Uterus (tissue), 4 donors: ENCODE measurements around the gene ACAP1. TPM values are rescaled to one million over a fixed set of nuclear protein-coding genes. Genes with fewer than 3 reads are reported as not detected.

Experiments used
- DNase-seq, 2 donors: peaks; one replicate each; pipeline ENCODE4 v3.0.0-alpha.2; 2019 to 2020
- H3K27ac ChIP-seq, 2 donors: fragments of 200-600 bp; sonication (generic); 1 replicate in 1 of 2; 2 replicates in 1 of 2; pipeline ENCODE4 v1.5.1; 2016 to 2018
- H3K27me3 ChIP-seq, 2 donors: fragments of 200-600 bp; sonication (generic); one replicate each; pipeline ENCODE4 v1.5.1; 2018 to 2019; ENCODE audit warnings: control low read depth in 1 of 2
- H3K36me3 ChIP-seq, 2 donors: fragments of 200-600 bp; sonication (generic); one replicate each; pipeline ENCODE4 v1.5.1; 2019; ENCODE audit warnings: control low read depth in 1 of 2
- H3K4me1 ChIP-seq, 2 donors: fragments of 200-600 bp; sonication (generic); one replicate each; pipeline ENCODE4 v1.5.1; 2018 to 2019; ENCODE audit warnings: control low read depth in 1 of 2
- H3K4me3 ChIP-seq, 2 donors: fragments of 200-600 bp; sonication (generic); 1 replicate in 1 of 2; 2 replicates in 1 of 2; pipeline ENCODE4 v1.5.1; 2018 to 2019; ENCODE audit warnings: mild to moderate bottlenecking in 1 of 2
- H3K9me3 ChIP-seq, 2 donors: fragments of 200-600 bp; sonication (generic); one replicate each; pipeline ENCODE4 v1.5.1; 2019; ENCODE audit warnings: control low read depth in 1 of 2
- POLR2A ChIP-seq, 2 donors: fragments of 450-650 bp; IDR thresholded peaks; one replicate each; pipeline ENCODE4 v1.6.1; 2016; ENCODE audit warnings: antibody characterized with exemption in 2 of 2, mild to moderate bottlenecking in 1 of 2, moderate library complexity in 1 of 2
- intact Hi-C: fragments of 100-400 bp; cut with DNase I; formaldehyde crosslinking; loops from one replicate; pipeline ENCODE4 v1.15.1; 2023; ENCODE audit warnings: low total_unique reads
- total RNA-seq, 4 donors: library from RNA; depleted of rRNA in 3 of 4; stranded (reverse); fragments of >200 nt in 3 of 4; gene quantifications; one replicate each; pipeline versions ENCODE4 v1.1.0 to v1.2.4, GENCODE V29; 2014 to 2023
- TF ChIP-seq, protein P1 (sequence below), 4 experiments: fragments of 200-600 bp in 2 of 4; fragments of 450-650 bp in 2 of 4; sonication (generic) in 2 of 4; IDR thresholded peaks; one replicate each; pipeline ENCODE4 v1.5.1; 2016 to 2019; ENCODE audit warnings: antibody characterized with exemption in 4 of 4, mild to moderate bottlenecking in 2 of 4, moderate library complexity in 1 of 4
- donor health status: DM: yes; HTN: yes; CAD: no.

The ACAP1 gene
- total RNA-seq, 4 donors from 2014 or later: 0.29 to 11.2 (median 1.7) TPM

DNA sequence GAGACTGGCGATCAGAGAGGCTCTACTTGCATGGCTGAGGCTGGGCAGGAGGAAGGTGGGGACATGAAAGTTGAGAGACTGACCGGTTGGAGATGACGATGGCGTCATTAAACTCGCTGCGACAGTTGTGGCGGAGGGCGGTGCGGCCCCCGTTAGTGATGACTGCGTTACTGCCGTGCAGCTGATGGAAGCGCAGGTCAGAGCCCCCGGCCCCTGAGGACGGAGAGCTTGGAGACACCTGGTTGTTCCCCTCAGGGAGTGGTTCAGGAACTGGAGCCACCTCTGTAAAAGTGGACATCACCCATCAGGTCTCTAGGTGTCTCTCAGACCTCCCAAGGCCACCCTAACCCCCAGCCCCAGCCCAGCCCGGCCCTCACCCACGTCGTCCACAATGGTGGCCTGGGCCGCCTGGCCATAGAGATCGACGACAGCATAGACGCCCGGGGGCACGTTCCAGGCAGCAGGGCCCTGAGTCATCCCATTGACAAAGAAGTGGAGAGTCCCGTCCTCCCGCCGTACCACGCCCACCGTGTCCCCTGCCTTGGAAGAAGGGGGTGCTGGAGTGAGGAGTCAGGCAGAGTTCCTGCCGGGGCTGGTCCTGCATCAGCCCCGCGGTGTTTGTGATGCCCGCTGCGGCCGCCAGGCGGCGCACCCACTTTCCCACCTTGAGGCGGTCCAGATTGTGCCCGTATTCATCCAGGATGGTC lies 12.4 kb upstream of the ACAP1 start:
- H3K36me3 ChIP-seq: no peaks in the 10 kb centered on the region
- DNase-seq: peak in 1 of 2 donors; percentile 58
- no peak overlapping the region for H3K4me3 ChIP-seq
- no peak for TF ChIP-seq POLR2A (IDR thresholded peaks at IDR 0.05)
- TF ChIP-seq, protein P1, sequence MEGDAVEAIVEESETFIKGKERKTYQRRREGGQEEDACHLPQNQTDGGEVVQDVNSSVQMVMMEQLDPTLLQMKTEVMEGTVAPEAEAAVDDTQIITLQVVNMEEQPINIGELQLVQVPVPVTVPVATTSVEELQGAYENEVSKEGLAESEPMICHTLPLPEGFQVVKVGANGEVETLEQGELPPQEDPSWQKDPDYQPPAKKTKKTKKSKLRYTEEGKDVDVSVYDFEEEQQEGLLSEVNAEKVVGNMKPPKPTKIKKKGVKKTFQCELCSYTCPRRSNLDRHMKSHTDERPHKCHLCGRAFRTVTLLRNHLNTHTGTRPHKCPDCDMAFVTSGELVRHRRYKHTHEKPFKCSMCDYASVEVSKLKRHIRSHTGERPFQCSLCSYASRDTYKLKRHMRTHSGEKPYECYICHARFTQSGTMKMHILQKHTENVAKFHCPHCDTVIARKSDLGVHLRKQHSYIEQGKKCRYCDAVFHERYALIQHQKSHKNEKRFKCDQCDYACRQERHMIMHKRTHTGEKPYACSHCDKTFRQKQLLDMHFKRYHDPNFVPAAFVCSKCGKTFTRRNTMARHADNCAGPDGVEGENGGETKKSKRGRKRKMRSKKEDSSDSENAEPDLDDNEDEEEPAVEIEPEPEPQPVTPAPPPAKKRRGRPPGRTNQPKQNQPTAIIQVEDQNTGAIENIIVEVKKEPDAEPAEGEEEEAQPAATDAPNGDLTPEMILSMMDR (IDR thresholded peaks at IDR 0.05): peak; percentile 56 to 75 (median 66)
- H3K9me3 ChIP-seq: no peaks in the 10 kb centered on the region
- no peaks in the 10 kb centered on the region for H3K4me1 ChIP-seq
- intact Hi-C loops: no loop called here
- H3K27me3 ChIP-seq: no peaks in the 10 kb centered on the region
- no peak overlapping the region for H3K27ac ChIP-seq

DNA sequence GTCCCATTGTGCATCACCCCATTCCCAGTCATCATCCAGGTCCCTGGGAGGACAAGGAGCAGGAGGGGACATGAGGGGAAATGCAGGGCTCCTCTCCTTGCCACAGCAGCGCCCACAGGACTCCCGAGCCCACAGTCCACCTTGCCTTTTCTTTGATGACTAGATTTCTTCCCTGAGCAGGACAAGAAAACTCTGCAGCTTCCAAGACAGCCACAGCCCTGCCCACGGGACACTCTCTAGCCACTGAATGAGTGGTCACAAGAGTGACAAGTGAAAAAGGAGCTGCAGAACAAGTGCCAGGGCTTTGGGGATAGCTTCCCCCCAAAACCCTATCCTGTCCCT lies 11.9 kb upstream of the ACAP1 start:
- H3K36me3 ChIP-seq: no peaks in the 10 kb centered on the region
- H3K27me3 ChIP-seq: no peaks in the 10 kb centered on the region
- H3K9me3 ChIP-seq: no peaks in the 10 kb centered on the region
- H3K4me1 ChIP-seq: no peaks in the 10 kb centered on the region
- TF ChIP-seq, protein P1 (IDR thresholded peaks at IDR 0.05): no peak
- no peak overlapping the region for H3K27ac ChIP-seq
- no peak overlapping the region for H3K4me3 ChIP-seq
- intact Hi-C loops: no loop called here
- DNase-seq: no peak

DNA sequence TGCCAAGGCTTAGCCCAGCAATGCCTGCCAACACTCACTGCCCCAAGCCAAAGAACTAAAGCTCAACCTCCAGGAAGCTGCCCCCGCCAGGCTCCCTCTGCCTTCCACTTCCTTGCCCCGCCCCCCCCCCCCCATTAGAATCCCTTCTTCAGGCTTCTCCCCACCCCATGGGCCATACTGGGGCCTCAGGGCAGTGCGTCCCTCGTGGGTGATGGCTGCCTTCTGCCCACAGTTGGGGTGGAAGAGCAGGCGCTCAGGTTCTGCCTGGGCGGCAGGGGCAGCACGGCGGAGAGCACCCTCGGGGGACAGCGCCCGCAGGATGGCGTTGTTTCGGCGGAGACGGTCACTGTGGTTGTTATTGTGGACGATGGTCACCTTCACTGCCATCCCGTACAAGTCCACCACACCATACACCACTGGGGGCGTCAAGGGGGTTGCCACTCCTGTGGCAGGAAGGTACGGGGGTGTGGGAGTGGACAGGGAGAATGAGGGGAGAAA lies 11.2 kb upstream of the ACAP1 start:
- intact Hi-C loops: no loop called here
- H3K27me3 ChIP-seq: no peaks in the 10 kb centered on the region
- no peaks in the 10 kb centered on the region for H3K36me3 ChIP-seq
- TF ChIP-seq, protein P1 (IDR thresholded peaks at IDR 0.05): no peak
- TF ChIP-seq POLR2A (IDR thresholded peaks at IDR 0.05): no peak
- DNase-seq: no peak
- H3K9me3 ChIP-seq: no peaks in the 10 kb centered on the region
- no peaks in the 10 kb centered on the region for H3K4me1 ChIP-seq
- no peak overlapping the region for H3K4me3 ChIP-seq
- H3K27ac ChIP-seq: no peak overlapping the region

DNA sequence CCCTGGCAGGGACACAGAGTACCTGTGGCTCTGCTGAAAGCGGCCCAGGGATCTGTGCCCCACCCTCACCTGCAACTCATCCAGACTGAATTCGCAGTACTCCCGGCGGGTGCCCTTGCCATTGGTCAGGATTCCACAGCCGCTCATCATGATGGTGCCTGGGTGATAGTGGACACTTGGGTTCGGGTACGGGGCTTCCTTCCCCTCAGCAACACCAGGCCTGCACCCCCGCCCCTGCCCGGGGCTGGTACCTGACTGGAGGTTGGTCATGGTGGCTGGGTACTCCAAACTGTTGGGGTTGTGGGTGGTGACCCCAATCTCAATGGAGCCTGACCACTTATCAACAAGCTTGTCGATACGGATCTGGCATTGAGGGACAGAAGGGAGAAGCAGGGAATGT lies 10.1 kb upstream of the ACAP1 start:
- H3K9me3 ChIP-seq: no peaks in the 10 kb centered on the region
- no peak overlapping the region for H3K27ac ChIP-seq
- no peaks in the 10 kb centered on the region for H3K36me3 ChIP-seq
- H3K4me1 ChIP-seq: no peaks in the 10 kb centered on the region
- intact Hi-C loops: no loop called here
- TF ChIP-seq POLR2A (IDR thresholded peaks at IDR 0.05): no peak
- TF ChIP-seq, protein P1 (IDR thresholded peaks at IDR 0.05): no peak
- H3K4me3 ChIP-seq: no peak overlapping the region
- no peak for DNase-seq
- H3K27me3 ChIP-seq: no peaks in the 10 kb centered on the region

DNA sequence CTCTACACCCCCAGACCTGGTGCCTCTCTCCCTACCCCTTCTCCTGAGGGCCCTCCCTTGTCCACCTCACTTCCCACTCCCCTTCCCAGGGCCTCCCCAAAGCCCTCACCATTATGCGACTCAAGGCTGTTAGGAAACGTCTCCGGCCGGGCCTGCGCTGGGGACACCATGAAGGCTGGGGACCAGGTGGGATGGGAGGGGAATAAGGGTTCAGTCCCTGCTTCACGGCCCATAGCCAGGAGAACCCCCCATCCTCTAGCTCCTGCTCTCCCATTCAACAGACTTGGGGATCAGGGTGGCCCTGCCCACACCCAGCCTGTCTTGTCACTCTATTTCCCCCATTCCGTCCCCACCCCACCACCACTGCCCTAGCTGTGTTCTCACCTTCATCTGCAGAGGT lies 9.3 kb upstream of the ACAP1 start:
- TF ChIP-seq, protein P1 (IDR thresholded peaks at IDR 0.05): no peak
- no peak for TF ChIP-seq POLR2A (IDR thresholded peaks at IDR 0.05)
- intact Hi-C loops: no loop called here

More for the DNA sequence above, 9.3 kb upstream of the ACAP1 start:
- H3K27me3 ChIP-seq: no peaks in the 10 kb centered on the region
- no peaks in the 10 kb centered on the region for H3K9me3 ChIP-seq
- H3K36me3 ChIP-seq: no peaks in the 10 kb centered on the region
- H3K4me1 ChIP-seq: no peaks in the 10 kb centered on the region
- no peak overlapping the region for H3K4me3 ChIP-seq
- no peak for DNase-seq
- no peak overlapping the region for H3K27ac ChIP-seq
